ENCODE measurements around the gene L3MBTL1.

L3MBTL1 gene

DNA sequence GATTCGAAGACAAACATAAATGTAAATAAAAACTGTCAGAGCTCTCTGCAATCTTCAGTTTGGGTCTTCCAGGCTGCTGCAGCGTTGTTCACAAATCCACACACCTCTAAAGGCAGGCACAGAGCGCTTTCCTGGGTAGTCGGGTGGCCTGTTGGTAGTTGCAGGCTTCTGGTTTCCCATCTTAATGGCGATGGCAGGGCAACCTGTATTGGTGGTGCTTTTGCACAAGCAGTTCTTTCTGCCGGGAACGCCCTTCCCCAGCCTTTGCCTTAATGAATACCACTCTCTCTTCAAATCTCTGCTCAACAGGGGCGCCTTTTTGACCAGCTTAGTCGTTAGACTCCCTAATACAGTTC lies 82.5 kb downstream of the L3MBTL1 start:
- DNase-seq (ENCODE audit: low spot score): no peak

- DNase-seq (ENCODE audit: low spot score): peak; percentile 92
These were observed 83.2 kb downstream of the L3MBTL1 start, which contains the start of gene IFT52 for GRCh38 chr20:43590392-43591303. TSS of gene IFT52 (plus strand) at chr20:43590937. CDS start at chr20:43594699, 3,762 bp downstream.
